ENCODE results near the gene INPP5A. TPM values are rescaled to one million over a fixed set of nuclear protein-coding genes. Genes with fewer than 3 reads are reported as not detected.

Gene INPP5A
- total RNA-seq, 1 donor from 2014 or later = 14.2 TPM

DNA sequence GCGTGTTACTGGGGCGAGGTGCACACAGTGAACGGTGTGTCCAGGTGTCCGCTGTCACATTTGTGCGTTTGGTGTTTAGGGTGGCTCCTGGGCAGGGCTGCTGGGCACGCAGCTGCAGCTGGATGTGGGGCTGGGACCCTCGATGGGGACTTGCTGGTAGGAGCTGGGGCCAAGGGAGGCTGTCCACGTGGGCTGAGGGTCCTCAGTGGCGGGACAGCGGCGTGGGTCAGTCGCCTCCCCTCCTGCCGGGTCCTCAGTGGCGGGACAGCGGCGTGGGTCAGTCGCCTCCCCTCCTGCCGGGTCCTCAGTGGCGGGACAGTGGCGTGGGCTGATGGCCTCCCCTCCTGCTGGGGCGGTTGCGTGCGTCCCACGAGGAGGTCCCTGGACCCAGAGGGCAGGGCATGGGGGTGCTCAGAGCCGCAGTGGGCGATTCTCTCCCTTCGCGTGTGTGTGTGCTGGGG is 68.5 kb downstream of the INPP5A start:
- no peaks in the 10 kb centered on the region for H3K79me2 ChIP-seq (ENCODE audit: low read depth)
- H3K27me3 ChIP-seq = no peaks in the 10 kb centered on the region
- no peak overlapping the region for H3K27ac Mint-ChIP-seq
- no peak for DNase-seq (ENCODE audit: low spot score)
- peaks cover 9% of the 10 kb centered on the region for H3K27me3 Mint-ChIP-seq (ENCODE audit: insufficient read depth, low read depth)
- H3K4me1 ChIP-seq = no peaks in the 10 kb centered on the region
- no peak overlapping the region for H3K4me3 ChIP-seq
- H3K27ac ChIP-seq = no peak overlapping the region
- peaks cover 4% of the 10 kb centered on the region for H3K36me3 Mint-ChIP-seq
- H3K9me3 Mint-ChIP-seq = peaks cover 15% of the 10 kb centered on the region
- no peak overlapping the region for H3K9ac ChIP-seq
- H3K4me3 Mint-ChIP-seq = no peak overlapping the region
- peaks cover 26% of the 10 kb centered on the region for H3K4me1 Mint-ChIP-seq
- peaks cover 6% of the 10 kb centered on the region for H3F3A ChIP-seq (ENCODE audit: low read depth)
- H4K20me1 ChIP-seq (ENCODE audit: low read depth) = no peaks in the 10 kb centered on the region
- TF ChIP-seq EZH2phosphoT487 (IDR thresholded peaks at IDR 0.05) (no peak), EZH2 (IDR thresholded peaks at IDR 0.05) (no peak)
- TF ChIP-seq, protein P1, sequence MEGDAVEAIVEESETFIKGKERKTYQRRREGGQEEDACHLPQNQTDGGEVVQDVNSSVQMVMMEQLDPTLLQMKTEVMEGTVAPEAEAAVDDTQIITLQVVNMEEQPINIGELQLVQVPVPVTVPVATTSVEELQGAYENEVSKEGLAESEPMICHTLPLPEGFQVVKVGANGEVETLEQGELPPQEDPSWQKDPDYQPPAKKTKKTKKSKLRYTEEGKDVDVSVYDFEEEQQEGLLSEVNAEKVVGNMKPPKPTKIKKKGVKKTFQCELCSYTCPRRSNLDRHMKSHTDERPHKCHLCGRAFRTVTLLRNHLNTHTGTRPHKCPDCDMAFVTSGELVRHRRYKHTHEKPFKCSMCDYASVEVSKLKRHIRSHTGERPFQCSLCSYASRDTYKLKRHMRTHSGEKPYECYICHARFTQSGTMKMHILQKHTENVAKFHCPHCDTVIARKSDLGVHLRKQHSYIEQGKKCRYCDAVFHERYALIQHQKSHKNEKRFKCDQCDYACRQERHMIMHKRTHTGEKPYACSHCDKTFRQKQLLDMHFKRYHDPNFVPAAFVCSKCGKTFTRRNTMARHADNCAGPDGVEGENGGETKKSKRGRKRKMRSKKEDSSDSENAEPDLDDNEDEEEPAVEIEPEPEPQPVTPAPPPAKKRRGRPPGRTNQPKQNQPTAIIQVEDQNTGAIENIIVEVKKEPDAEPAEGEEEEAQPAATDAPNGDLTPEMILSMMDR (IDR thresholded peaks at IDR 0.05) = no peak
- H3K36me3 ChIP-seq = no peaks in the 10 kb centered on the region
- no peaks in the 10 kb centered on the region for H3K9me3 ChIP-seq (ENCODE audit: low read depth)
- H3K4me2 ChIP-seq = no peak overlapping the region
- H2AFZ ChIP-seq (replicated peaks) = no peak overlapping the region

DNA sequence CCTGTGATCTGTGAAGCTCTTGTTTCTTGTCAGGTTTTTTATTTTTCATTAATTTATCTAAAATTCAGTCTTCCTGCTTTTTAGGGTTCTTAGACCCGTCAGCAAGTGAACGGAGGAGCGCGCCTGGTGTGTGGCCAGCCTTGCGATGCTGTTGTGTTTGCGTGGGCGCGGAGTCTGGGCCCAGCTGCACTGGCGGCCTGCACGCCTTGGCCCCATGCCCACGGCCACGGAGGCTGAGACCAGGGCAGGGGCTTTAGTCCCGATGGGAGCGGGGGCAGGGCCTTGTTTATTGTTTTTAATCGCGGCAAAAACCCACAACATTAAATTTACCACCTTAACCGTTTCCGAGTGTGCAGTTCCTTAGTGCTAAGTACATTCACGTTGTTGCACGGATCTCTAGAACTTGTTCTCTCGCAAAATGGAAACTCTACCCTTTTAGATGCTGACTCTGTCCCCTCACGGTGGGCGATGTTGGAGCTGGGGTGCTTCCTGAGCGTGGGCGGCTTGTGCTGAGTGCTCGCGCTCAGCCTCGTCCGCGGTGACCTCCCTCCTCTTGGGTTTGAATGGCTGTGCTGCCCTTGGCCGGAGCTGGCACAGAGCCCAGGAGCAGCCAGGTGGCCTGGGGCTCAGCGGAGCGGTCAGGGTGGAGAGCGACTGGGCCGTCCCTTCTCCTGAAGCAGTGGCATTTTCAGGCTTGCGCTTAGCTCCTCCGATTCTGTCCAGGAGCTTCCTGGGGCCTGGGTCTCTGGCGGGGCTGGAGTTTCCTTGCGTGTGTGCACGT is 69.1 kb downstream of the INPP5A start:
- no peak overlapping the region for H2AFZ ChIP-seq (replicated peaks)
- no peaks in the 10 kb centered on the region for H3K79me2 ChIP-seq (ENCODE audit: low read depth)
- no peaks in the 10 kb centered on the region for H3K4me1 ChIP-seq
- H3K36me3 ChIP-seq = no peaks in the 10 kb centered on the region
- peaks cover 26% of the 10 kb centered on the region for H3K4me1 Mint-ChIP-seq
- TF ChIP-seq, protein P1 (IDR thresholded peaks at IDR 0.05) = no peak
- TF ChIP-seq EZH2 (IDR thresholded peaks at IDR 0.05) (no peak), EZH2phosphoT487 (IDR thresholded peaks at IDR 0.05) (no peak)
- peaks cover 12% of the 10 kb centered on the region for H3K9me3 Mint-ChIP-seq
- H3K27ac Mint-ChIP-seq = peak overlapping the region; percentile 92
- peaks cover 9% of the 10 kb centered on the region for H3K27me3 Mint-ChIP-seq (ENCODE audit: insufficient read depth, low read depth)
- no peak overlapping the region for H3K4me2 ChIP-seq
- no peaks in the 10 kb centered on the region for H4K20me1 ChIP-seq (ENCODE audit: low read depth)
- peaks cover 6% of the 10 kb centered on the region for H3F3A ChIP-seq (ENCODE audit: low read depth)
- H3K9me3 ChIP-seq (ENCODE audit: low read depth) = no peaks in the 10 kb centered on the region
- H3K4me3 ChIP-seq = no peak overlapping the region
- peaks cover 4% of the 10 kb centered on the region for H3K36me3 Mint-ChIP-seq
- H3K27ac ChIP-seq = no peak overlapping the region
- no peaks in the 10 kb centered on the region for H3K27me3 ChIP-seq
- no peak overlapping the region for H3K9ac ChIP-seq
- H3K4me3 Mint-ChIP-seq = peak overlapping the region; percentile 43
- no peak for DNase-seq (ENCODE audit: low spot score)

DNA sequence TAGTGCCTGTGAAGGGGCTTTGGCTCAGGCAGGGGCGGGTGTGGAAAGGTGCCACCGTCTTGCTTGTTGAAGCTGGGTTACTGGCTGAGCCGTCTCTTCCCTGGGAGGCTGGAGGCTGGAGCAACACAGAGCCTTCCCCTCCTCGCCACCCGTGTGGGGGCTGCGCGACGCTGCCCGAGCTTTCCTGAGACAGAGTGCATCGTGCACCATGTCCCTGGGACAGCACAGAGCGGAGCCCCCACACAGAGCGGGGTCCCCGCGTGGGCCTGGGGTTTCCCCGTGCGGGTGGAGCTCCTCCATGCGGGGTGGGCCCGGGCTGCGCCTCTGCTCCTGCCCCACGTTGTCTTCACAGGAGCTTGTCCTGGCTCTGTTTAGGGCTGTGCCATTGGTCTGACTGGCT is 69.9 kb downstream of the INPP5A start:
- no peak overlapping the region for H3K4me2 ChIP-seq
- Mint-ChIP-seq H3K27me3 (ENCODE audit: insufficient read depth, low read depth) (peaks cover 9% of the 10 kb centered on the region), H3K36me3 (peaks cover 4% of the 10 kb centered on the region), H3K9me3 (peaks cover 12% of the 10 kb centered on the region), H3K27ac (no peak overlapping the region), H3K4me1 (peaks cover 29% of the 10 kb centered on the region), H3K4me3 (no peak overlapping the region)
- peaks cover 2% of the 10 kb centered on the region for H3K4me1 ChIP-seq
- H3K79me2 ChIP-seq (ENCODE audit: low read depth) = no peaks in the 10 kb centered on the region
- TF ChIP-seq EZH2 (IDR thresholded peaks at IDR 0.05) = no peak
- TF ChIP-seq, protein P1 (IDR thresholded peaks at IDR 0.05) = no peak
- TF ChIP-seq EZH2phosphoT487 (IDR thresholded peaks at IDR 0.05) = no peak
- no peak overlapping the region for H3K27ac ChIP-seq
- no peaks in the 10 kb centered on the region for H3K9me3 ChIP-seq (ENCODE audit: low read depth)
- no peak for DNase-seq (ENCODE audit: low spot score)
- H3K4me3 ChIP-seq = no peak overlapping the region
- no peak overlapping the region for H2AFZ ChIP-seq (replicated peaks)
- H3K36me3 ChIP-seq = no peaks in the 10 kb centered on the region
- no peaks in the 10 kb centered on the region for H3K27me3 ChIP-seq
- peaks cover 3% of the 10 kb centered on the region for H3F3A ChIP-seq (ENCODE audit: low read depth)
- H3K9ac ChIP-seq = no peak overlapping the region
- H4K20me1 ChIP-seq (ENCODE audit: low read depth) = no peaks in the 10 kb centered on the region
